Neural cell (in vitro differentiated cells): ENCODE results near the gene ARHGAP25. TPM values are rescaled to one million over a fixed set of nuclear protein-coding genes. Genes with fewer than 3 reads are reported as not detected.
"Not testable (repeated sequence)": the region's sequence is repeated elsewhere in the genome, so short reads cannot be mapped to it uniquely, and the experiment has no call there.

ENCODE experiments used
- H2AFZ ChIP-seq: fragments of 200-600, 300-800 bp; sonication (generic), shearing (Covaris generic); 2 replicates; pipeline ENCODE4 v1.6.0; 2014; ENCODE audit warnings: low read depth, mild to moderate bottlenecking, antibody characterized with exemption, low read length, moderate library complexity
- H3F3A ChIP-seq: fragments of 200-600 bp; shearing (Covaris generic); 2 replicates; pipeline ENCODE4 v1.6.1; 2016; ENCODE audit warnings: mild to moderate bottlenecking, moderate library complexity, mixed read lengths, antibody characterized with exemption, low read length; ENCODE audit not compliant: insufficient read depth, poor library complexity, severe bottlenecking
- H3K27ac ChIP-seq: fragments of 200-600, 300-800 bp; sonication (generic), shearing (Covaris generic); 2 replicates; pipeline ENCODE4 v1.5.1; 2014; ENCODE audit warnings: mild to moderate bottlenecking, low read length, moderate library complexity
- H3K27me3 ChIP-seq: fragments of 300-800, 200-600 bp; sonication (generic), shearing (Covaris generic); 2 replicates; pipeline ENCODE4 v1.6.0; 2014; ENCODE audit warnings: mild to moderate bottlenecking, low read depth, low read length, moderate library complexity; ENCODE audit not compliant: insufficient read depth
- H3K36me3 ChIP-seq: fragments of 300-800, 200-600 bp; sonication (generic), shearing (Covaris generic); 2 replicates; pipeline ENCODE4 v1.5.1; 2014; ENCODE audit warnings: mild to moderate bottlenecking, antibody characterized with exemption, low read length, moderate library complexity; ENCODE audit not compliant: insufficient read depth
- H3K4me2 ChIP-seq: fragments of 300-800, 200-600 bp; sonication (generic), shearing (Covaris generic); 2 replicates; pipeline ENCODE4 v1.6.0; 2014; ENCODE audit warnings: mild to moderate bottlenecking, low read length
- H3K4me3 ChIP-seq: fragments of 300-800, 200-600 bp; sonication (generic), shearing (Covaris generic); 2 replicates; pipeline ENCODE4 v1.5.1; 2014; ENCODE audit warnings: mild to moderate bottlenecking, low read length, moderate library complexity
- H3K79me2 ChIP-seq: fragments of 200-600 bp; shearing (Covaris generic); replicated peaks from 2 replicates; pipeline ENCODE4 v1.6.0; 2014; ENCODE audit warnings: mild to moderate bottlenecking, low read length, moderate library complexity; ENCODE audit not compliant: insufficient read depth
- H3K9ac ChIP-seq: fragments of 300-800, 200-600 bp; sonication (generic), shearing (Covaris generic); 2 replicates; pipeline ENCODE4 v1.6.1; 2016; ENCODE audit warnings: mild to moderate bottlenecking, low read length, mixed read lengths
- H3K9me2 ChIP-seq: fragments of 200-600 bp; shearing (Covaris generic); 2 replicates; pipeline ENCODE4 v1.6.1; 2016; ENCODE audit warnings: mild to moderate bottlenecking, low read length, mixed read lengths; ENCODE audit not compliant: insufficient read depth
- H3K9me3 ChIP-seq: fragments of 200-600, 300-800 bp; sonication (generic), shearing (Covaris generic); 2 replicates; pipeline ENCODE4 v1.6.1; 2016; ENCODE audit warnings: mild to moderate bottlenecking, mixed run types, low read length, moderate library complexity, mixed read lengths
- H4K20me1 ChIP-seq: fragments of 200-600 bp; shearing (Covaris generic); 2 replicates; pipeline ENCODE4 v1.6.1; 2016; ENCODE audit warnings: mild to moderate bottlenecking, mixed run types; ENCODE audit not compliant: insufficient read depth
- CTCF ChIP-seq: fragments of 450-650 bp; IDR thresholded peaks from 2 replicates; pipeline ENCODE4 v1.5.1; 2014; ENCODE audit warnings: antibody characterized with exemption, mild to moderate bottlenecking, moderate library complexity; ENCODE audit not compliant: poor library complexity, severe bottlenecking
- EP300 ChIP-seq: fragments of 450-650 bp; conservative IDR thresholded peaks from 2 replicates; pipeline ENCODE4 v1.6.1; 2014; ENCODE audit warnings: antibody characterized with exemption, mild to moderate bottlenecking, moderate library complexity; ENCODE audit not compliant: poor library complexity, severe bottlenecking
- EZH2 ChIP-seq: fragments of 200-600, 300-800 bp; shearing (Covaris generic), sonication (generic); IDR thresholded peaks from 2 replicates; pipeline ENCODE4 v1.6.1; 2014; ENCODE audit warnings: antibody characterized with exemption, low read length, borderline replicate concordance, mild to moderate bottlenecking; ENCODE audit not compliant: insufficient read depth, poor library complexity, severe bottlenecking
- MXI1 ChIP-seq: fragments of 450-650 bp; conservative IDR thresholded peaks from 2 replicates; pipeline ENCODE4 v1.6.1; 2014; ENCODE audit warnings: antibody characterized with exemption, mild to moderate bottlenecking; ENCODE audit not compliant: poor library complexity, severe bottlenecking
- POLR2AphosphoS5 ChIP-seq: IDR thresholded peaks from 2 replicates; pipeline ENCODE4 v1.6.1; 2012
- RAD21 ChIP-seq: fragments of 450-650 bp; conservative IDR thresholded peaks from 2 replicates; pipeline ENCODE4 v1.6.1; 2014; ENCODE audit warnings: antibody characterized with exemption, mild to moderate bottlenecking, moderate library complexity
- REST ChIP-seq: IDR thresholded peaks from 2 replicates; pipeline ENCODE4 v1.6.1; 2012; ENCODE audit warnings: borderline replicate concordance
- SMC3 ChIP-seq: fragments of 450-650 bp; conservative IDR thresholded peaks from 2 replicates; pipeline ENCODE4 v1.6.1; 2014; ENCODE audit warnings: antibody characterized with exemption, mild to moderate bottlenecking, moderate library complexity; ENCODE audit not compliant: poor library complexity
- TAF1 ChIP-seq: IDR thresholded peaks from 2 replicates; pipeline ENCODE4 v1.6.1; 2012; ENCODE audit warnings: low read depth
- polyA plus RNA-seq: library from polyadenylated mRNA; depleted of rRNA; stranded (reverse); fragments of >200 nt; gene quantifications from 2 replicates; pipeline ENCODE4 v1.2.3, GENCODE V29; 2014

ARHGAP25 gene
- polyA plus RNA-seq, 1 donor from 2014 or later, result not detected

DNA sequence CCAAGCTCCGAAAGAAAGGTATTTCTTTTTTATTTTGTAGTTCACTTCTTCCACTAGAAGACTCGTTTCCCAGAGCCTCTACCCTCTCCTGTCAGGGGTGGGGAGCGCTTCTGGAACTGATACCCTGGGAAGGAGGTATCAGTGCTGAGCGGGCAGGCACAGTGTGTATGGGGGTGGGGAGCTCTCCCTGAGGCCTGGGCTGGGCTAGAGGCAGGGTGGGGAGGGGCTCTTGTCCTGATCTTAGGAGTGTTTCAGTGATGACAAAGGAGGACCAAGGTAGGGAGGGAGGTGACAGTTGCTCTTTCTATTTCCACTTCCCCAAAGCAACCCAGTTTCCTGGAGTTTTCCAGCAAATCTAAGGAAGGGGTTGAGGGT lies 65.4 kb downstream of the ARHGAP25 start:
- H4K20me1 ChIP-seq, result no peaks in the 10 kb centered on the region
- no peak overlapping the region for H2AFZ ChIP-seq
- no peaks in the 10 kb centered on the region for H3F3A ChIP-seq
- no peaks in the 10 kb centered on the region for H3K9me2 ChIP-seq
- H3K36me3 ChIP-seq, result no peaks in the 10 kb centered on the region
- no peaks in the 10 kb centered on the region for H3K27me3 ChIP-seq
- no peak overlapping the region for H3K9ac ChIP-seq
- TF ChIP-seq EZH2, result no peak
- no peak for TF ChIP-seq TAF1
- TF ChIP-seq MXI1, result no peak
- TF ChIP-seq EP300, result no peak
- TF ChIP-seq RAD21, result no peak
- TF ChIP-seq REST, result no peak
- TF ChIP-seq SMC3, result no peak
- no peak for TF ChIP-seq POLR2AphosphoS5
- TF ChIP-seq CTCF, result no peak
- no peak overlapping the region for H3K4me3 ChIP-seq
- H3K9me3 ChIP-seq, result no peaks in the 10 kb centered on the region
- no peak overlapping the region for H3K4me2 ChIP-seq
- H3K27ac ChIP-seq, result no peak overlapping the region
- H3K79me2 ChIP-seq, result no peaks in the 10 kb centered on the region

- H3K27me3 ChIP-seq, result no peaks in the 10 kb centered on the region
- no peak overlapping the region for H2AFZ ChIP-seq
- no peaks in the 10 kb centered on the region for H3K79me2 ChIP-seq
- H3K4me2 ChIP-seq, result no peak overlapping the region
- H3K9me2 ChIP-seq, result no peaks in the 10 kb centered on the region
- H3F3A ChIP-seq, result no peaks in the 10 kb centered on the region
- H3K9ac ChIP-seq, result no peak overlapping the region
- no peak overlapping the region for H3K27ac ChIP-seq
- no peaks in the 10 kb centered on the region for H4K20me1 ChIP-seq
- no peaks in the 10 kb centered on the region for H3K36me3 ChIP-seq
- H3K9me3 ChIP-seq, result no peaks in the 10 kb centered on the region
- TF ChIP-seq EP300 (no peak), CTCF (no peak), MXI1 (no peak), POLR2AphosphoS5 (no peak), RAD21 (no peak), EZH2 (no peak), REST (no peak), SMC3 (no peak), TAF1 (no peak)
- H3K4me3 ChIP-seq, result no peak overlapping the region
These were observed 65.9 kb downstream of the ARHGAP25 start for GRCh38 chr2:68800517-68800916.

GRCh38 chr2:68802161-68802560 lies 67.5 kb downstream of the ARHGAP25 start:
- not testable (repeated sequence) for H3K27me3 ChIP-seq, H3K4me3 ChIP-seq, H3K9ac ChIP-seq, H3F3A ChIP-seq, H4K20me1 ChIP-seq, H3K36me3 ChIP-seq, H3K4me2 ChIP-seq, H3K27ac ChIP-seq, H3K79me2 ChIP-seq, H3K9me2 ChIP-seq, H3K9me3 ChIP-seq, H2AFZ ChIP-seq
